ENCODE data around the gene LRRC3C.
"Not testable (repeated sequence)": the region's sequence is repeated elsewhere in the genome, so short reads cannot be mapped to it uniquely, and the experiment has no call there.

LRRC3C gene
- total RNA-seq: 0 to 0.07 (median 0) reads per million in 18 experiments

GRCh38 chr17:39927101-39927928, at the start of gene LRRC3C, which contains the start of gene ORMDL3:
Gene LRRC3C (plus strand): TSS chr17:39927732. CDS start chr17:39941524, 13,792 bp downstream.
Gene ORMDL3 (minus strand): TSS chr17:39927601. CDS start chr17:39924203, 3,398 bp downstream.
- DNase-seq: peak; percentile 92 to 94

GRCh38 chr17:39886102-39886501, 41.4 kb upstream of the LRRC3C start:
- DNase-seq: not testable (repeated sequence)

- no peak for DNase-seq
Measured at GRCh38 chr17:39887078-39887477, 40.5 kb upstream of the LRRC3C start.

- no peak for DNase-seq
Measured at GRCh38 chr17:39889200-39889599, 38.3 kb upstream of the LRRC3C start.

GRCh38 chr17:39894681-39895376, 32.7 kb upstream of the LRRC3C start:
- no peak for DNase-seq

GRCh38 chr17:39898088-39898487, 29.4 kb upstream of the LRRC3C start:
- no peak for DNase-seq

- no peak for DNase-seq
Measured at GRCh38 chr17:39899215-39899614, 28.3 kb upstream of the LRRC3C start.

- DNase-seq: not testable (repeated sequence)
Measured at GRCh38 chr17:39902027-39902426, 25.5 kb upstream of the LRRC3C start.

GRCh38 chr17:39903158-39903884, 24.2 kb upstream of the LRRC3C start:
- DNase-seq: no peak

GRCh38 chr17:39904990-39905288, 22.6 kb upstream of the LRRC3C start:
- DNase-seq: no peak

- DNase-seq: no peak
Measured at GRCh38 chr17:39908789-39909352, 18.7 kb upstream of the LRRC3C start.

- no peak for DNase-seq
Measured at GRCh38 chr17:39913989-39914388, 13.5 kb upstream of the LRRC3C start.

GRCh38 chr17:39915559-39915958, 12.0 kb upstream of the LRRC3C start:
- no peak for DNase-seq

GRCh38 chr17:39916918-39917317, 10.6 kb upstream of the LRRC3C start:
- DNase-seq: no peak

GRCh38 chr17:39919087-39919683, 8.3 kb upstream of the LRRC3C start:
- DNase-seq: no peak

GRCh38 chr17:39920218-39921210, 7.0 kb upstream of the LRRC3C start:
- no peak for DNase-seq

GRCh38 chr17:39921323-39921722, 6.2 kb upstream of the LRRC3C start:
- peak in 1 of 2 donors; percentile 18 for DNase-seq

- no peak for DNase-seq
Measured at GRCh38 chr17:39922006-39922405, 5.5 kb upstream of the LRRC3C start.

GRCh38 chr17:39923230-39923629, 4.3 kb upstream of the LRRC3C start:
- DNase-seq: no peak

- DNase-seq: no peak
Measured at GRCh38 chr17:39923836-39924690, 3.5 kb upstream of the LRRC3C start.
